T-helper 22 cell (primary cell): ENCODE measurements around the gene CACNB2.

Experiments used
- DNase-seq: peaks from one replicate; pipeline ENCODE4 v3.0.0-alpha.2; 2020; ENCODE audit warnings: low read depth

CACNB2 gene

DNA sequence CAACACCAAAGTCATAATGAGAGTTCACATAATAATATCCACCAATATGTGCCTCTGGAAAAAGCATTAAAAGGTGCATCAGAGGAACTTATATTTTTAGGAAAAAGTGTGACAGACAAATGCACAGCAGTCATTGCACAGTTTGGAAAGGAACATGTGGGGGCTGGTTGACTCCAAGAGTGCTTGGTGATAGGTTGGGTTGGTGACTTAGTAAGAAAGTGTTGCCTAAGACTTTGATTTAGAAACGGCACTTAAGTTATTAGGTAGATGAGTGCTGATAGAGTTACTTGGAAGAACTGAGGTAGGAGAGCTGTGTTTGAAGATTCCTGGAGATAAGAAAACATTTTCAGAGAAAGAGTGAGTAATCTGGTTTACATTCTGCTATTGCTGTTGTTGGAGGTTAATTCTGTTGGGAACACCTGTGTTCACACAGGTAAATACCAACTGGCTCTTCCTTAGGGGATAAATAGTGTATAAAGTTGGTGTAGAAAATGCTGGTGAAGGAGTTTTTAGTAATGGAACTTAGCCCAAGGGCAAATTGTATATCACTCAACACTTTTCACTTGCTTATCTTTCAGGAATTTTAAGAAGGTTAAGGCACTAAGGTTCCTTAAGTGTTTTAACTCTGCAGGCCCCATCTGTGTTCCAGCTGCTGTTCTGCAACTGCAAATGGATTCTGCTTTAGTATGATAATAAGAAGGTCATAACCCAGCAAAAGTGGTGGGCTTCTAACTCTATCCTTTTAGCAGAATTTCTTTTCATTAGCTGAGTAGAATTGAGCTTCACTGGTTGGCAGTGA, 315.1 kb downstream of the CACNB2 start:
- DNase-seq, result no peak

DNA sequence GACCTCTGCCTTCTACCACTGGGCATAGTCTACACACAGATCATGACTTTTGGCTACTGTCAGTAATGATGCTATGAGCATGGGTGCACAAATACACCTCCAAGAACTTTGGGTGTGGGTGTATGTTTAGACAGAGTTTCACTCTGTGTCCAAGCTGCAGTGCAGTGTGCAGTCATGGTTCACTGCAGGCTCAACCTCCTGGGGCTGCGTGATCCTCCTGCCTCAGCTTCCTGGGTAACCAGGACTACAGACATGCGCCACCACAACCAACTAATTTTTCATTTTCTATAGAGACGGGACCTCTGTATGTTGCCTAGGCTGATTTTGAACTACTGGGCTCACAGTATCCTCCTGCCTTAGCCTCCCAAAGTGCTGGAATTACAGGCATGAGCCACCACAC, 316.8 kb downstream of the CACNB2 start:
- no peak for DNase-seq

DNA sequence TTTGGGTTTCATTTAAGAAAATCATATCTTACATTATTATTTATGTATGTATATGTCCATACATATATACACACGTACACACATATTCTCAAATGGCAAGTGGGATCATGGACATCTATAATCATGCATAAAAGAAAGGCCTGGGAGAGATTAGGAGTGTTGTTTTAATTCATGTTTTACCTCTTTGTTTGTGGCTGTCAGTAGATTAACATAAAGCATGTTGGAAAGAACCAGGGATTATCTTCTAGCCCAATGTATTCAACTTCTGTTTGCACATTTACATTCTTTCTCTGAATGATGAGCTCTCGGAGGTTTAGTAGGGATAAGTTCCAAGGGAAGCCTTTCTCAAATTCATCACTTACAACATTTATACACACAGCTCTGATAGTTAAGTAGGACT, 319.8 kb downstream of the CACNB2 start:
- no peak for DNase-seq

DNA sequence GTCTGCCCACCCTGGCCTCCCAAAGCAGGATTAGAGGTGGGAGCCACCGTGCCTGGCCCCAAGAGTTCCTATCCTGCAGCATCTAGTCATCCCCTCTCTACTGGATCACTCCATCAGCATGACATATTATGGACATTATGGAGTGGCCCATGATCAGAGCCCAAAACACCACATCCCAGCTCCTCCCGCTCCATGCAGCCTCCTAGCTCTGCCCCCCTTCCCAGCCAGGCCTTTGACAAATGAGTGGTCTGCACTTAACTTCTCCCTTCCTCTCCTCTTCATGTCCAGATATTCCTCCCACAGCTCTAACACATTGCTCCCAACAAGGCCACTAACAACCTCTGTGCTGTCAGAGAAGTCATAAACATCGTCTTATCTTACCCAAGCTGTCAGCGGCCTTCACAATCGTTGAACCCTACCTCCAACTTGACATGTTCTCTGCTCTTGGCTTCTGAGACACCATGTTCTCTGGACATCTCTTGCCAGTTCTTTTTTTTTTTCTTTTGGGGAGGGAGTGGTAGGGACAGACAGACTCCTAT, 323.5 kb downstream of the CACNB2 start:
- no peak for DNase-seq

DNA sequence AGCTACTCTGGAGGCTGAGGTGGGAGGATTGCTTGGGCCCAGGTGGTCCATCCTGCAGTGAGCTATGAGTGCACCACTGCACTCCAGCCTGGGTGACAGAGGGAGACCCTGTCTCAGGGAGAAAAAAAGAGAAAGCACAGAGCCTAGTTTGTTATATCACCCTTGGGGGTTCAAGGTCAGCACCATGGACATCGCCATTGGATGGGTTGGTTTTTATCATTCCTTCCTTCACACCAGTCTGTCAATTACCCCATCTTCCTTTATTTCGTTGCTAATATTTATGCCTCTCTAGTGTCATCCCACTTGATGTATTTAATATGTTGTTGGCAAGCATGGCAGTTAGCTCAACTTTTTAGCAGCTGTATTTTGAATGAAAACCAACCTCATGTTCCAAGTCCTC, 328.9 kb downstream of the CACNB2 start:
- no peak for DNase-seq

DNA sequence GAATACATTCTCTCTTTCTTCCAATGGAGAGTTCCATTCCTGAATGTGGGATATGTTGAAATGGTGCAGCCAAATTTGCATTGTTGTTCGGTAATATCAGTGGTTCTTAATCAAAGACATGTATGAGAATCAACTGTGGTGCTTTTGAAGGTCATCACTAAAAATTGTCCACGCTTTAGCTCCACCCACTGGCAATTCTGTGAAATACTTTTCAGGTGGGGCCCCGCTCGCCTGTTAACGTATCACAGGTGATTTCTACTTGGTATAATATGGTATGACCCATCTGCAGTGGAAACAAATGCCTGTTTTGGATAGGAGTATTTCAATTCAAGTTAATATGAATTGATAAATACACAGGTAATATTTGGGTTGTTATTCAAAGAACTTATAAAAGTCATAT, 332.8 kb downstream of the CACNB2 start:
- DNase-seq, result no peak

DNA sequence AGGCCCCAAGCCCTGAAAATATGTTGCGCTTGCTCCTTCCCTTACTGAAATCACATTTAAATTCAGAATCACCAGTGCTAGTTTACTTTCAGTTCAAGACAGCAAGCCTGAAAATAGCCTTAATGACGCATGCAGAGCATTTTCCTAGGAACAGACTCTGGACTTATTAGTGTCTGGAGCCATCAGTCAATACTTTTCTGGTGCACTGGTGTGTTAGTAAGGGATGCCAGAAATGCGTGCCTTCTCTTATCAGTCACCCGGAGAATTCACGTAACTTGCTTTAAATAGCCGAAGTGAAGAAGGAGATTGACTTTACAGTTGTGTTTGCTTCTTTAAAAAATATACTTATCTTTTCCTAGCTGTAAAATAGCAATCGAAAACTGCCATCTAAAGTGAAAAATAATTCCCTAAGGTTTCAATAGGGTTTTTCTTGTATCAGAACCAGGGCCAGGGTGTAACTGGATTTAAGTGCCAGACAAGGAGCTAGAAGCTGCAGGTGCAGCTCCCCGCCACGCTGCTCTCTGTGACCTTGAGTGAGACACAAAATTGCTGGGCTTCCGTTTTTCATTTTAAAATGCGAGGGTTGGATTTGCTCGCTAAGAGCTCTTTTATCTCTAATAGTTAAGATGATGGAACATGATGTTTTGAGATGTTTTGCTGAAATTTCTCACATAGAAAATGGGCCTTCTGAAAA, 333.3 kb downstream of the CACNB2 start:
- no peak for DNase-seq

DNA sequence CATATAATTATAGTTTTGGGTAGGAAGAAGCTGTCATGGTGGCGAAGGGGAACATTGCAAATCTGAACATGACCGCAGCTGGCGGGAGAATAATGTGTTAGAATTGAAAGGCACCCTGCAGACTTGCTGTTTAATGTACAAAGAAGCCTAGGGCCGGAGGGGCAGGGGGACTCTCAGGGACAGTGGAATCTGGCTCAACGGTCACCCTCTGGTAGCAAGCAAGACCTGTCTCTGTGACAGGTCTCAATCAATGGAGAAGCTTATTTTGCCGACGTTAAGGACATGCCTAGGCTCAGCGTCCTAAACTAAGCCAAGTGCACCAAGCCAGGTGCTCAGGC, 333.9 kb downstream of the CACNB2 start:
- DNase-seq, result no peak

DNA sequence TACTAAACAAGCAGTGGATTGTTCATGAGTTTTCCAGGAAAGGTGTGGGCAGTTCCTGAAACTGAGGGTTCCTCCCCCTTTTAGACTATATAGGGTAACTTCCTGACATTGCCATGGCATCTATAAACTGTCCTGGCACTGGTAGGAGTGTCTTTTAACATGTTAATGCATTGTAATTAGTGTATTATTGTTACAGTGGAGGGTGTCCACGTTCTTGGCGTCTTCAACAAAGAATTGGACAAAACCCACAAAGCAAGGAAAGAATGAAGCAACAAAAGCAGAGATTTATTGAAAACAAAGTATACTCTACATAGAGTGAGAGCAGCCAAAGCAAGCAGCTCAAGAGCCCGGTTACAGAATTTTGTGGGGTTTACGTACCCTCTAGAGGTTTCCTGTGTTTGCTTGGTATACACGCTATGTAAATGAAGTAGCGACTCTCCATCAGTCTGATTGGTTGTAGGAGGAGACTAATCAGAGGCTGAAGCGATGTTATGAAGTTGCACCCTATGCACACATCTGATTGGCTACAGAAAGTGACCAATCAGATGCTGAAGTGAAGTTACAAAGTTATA, 335.9 kb downstream of the CACNB2 start:
- no peak for DNase-seq

DNA sequence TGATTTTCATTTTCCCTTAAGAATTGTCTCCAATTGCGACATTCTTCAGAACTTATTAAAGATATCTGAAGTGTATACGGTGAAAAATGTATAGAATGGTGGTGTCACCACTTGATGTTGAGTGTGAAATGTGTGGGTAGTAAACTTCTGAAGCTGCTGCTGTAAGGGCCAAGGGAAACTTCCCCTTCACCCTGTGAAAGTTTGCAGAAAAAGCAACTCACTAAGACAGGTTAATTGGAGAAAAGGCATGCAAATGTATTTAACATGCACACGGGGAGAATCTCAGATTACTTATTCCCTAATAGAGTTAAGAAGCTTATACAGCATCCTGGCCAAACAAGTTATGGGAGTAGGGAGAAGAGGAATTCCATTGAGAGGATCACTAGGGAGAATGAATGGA, 338.1 kb downstream of the CACNB2 start:
- DNase-seq, result no peak

DNA sequence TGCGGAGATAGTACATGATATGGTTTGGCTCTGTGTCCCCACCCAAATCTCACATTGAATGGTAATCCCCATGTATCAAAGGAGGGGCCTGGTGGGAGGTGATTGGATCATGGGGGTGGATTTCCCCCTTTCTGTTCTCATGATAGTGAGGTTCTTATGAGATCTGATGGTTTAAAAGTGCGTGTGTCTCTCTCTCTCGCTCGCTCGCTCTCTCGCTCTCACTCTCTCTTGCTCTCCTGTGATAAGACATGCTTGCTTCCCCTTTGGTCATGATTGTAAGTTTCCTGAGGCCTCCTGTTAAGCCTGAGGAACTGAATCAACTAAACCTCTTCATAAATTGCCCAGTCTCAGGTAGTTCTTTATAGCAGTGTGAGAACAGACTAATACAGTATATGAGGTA, 339.3 kb downstream of the CACNB2 start:
- no peak for DNase-seq

DNA sequence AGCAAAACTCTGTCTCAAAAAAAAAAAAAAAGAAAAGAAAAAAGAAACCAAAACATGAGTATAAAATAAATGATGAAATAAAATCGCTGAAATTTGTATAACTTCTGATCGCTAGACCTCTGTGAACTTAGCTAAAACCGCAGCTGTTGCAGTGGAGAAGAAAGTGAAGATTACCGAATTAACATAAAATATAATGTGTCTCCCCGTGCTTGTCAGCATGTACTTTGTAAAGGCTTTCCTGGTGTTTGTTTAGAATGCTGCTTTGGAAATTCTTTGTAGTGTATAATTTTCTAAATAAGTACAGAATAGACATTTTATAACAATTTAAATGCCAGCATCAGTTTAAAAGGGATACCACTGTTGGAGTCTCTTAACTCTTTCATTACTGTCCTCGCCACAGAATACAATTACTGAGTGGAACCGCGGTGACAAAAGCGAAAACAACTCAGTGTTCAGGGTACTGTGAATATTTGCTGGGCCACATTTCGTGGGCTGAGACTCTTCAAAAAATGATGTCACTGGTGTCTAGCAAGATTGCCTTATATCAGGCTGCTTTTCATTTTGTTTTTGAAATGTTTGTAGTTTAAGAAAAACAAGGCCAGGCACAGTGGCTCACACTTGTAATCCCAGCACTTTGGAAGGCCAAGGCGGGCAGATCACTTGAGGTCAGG, 343.4 kb downstream of the CACNB2 start:
- no peak for DNase-seq

DNA sequence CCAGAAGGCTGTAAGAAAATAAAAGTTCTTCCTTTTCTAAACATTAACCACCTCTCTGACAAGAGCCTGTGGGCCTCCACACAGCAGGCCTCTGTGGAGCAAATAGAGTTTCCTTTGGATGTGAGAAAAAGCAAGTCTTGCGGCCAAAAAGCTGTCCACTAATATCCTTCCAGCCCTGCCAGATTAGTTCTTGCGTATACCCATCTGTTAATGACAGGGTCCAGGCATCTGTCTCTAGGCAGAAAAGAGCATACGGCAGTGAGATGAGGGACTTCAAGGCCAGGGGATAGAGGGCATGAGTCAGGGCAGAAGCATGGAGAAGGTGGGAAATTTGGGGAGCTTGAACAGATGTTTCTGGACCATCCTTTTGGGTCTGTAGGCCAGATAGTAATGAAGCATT, 346.2 kb downstream of the CACNB2 start:
- no peak for DNase-seq

DNA sequence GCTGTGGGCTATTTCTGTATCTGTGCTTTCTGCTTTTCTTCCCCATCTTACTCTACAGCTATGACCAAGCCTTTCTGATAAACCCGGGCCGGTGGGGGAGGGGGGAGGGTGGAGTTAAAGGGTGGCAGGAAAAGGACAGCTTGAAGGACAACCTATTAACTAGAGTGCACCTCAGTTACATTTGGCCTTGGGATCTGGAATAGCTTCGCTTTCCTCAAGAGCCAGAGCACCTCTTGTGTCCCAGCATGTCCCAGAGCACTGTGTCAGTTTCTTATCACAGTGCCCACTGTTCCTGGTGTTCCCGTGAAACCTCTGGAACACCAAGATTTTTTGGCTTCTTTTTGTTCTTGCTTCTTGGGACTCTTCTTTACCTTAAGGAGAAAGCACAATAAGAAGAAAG, 350.5 kb downstream of the CACNB2 start:
- no peak for DNase-seq

DNA sequence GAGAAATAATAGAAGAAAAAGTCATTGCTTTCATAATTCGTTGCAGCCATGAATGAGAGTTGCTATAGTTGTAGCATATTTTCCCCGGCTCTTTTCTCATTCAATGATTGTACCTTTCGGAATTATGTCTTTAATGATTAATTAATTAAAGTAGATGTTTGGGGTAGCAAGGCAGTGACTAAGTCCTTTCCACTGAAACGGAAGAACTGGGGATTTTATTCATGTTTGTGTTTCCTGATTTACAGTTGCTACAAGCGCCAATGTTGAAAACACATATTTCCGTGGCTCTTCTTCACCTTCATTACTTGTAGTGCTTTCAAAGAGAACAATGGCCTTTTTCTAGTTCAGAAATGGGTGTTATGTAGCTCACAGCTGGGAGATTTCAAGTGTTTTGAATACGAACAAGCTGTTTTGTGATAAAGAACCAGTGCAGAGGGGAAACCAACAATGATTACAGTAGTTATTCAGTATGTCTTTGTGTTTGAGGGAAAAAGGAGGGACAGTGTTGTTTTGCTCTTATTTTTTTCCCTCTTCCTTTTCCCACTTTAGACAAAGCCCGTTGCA, 357.7 kb downstream of the CACNB2 start:
- no peak for DNase-seq

DNA sequence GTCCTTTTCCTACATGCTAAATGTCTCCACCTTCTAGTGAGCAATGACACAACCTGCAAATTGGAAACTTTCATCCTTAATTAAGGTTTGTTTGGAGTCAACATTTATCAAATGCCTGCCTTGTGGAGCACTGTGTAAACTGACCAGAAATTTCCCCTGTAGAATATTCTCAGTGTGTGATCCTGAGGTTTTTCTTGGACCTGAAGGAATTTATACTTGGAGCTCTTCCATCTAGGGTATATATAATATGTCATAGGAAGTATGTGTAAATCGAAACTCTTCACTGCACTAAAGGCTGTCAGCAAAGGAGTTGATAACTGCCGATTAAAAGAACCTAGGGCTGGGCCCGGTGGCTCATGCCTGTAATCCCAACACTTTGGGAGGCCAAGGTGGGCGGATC, 358.8 kb downstream of the CACNB2 start:
- DNase-seq, result no peak

DNA sequence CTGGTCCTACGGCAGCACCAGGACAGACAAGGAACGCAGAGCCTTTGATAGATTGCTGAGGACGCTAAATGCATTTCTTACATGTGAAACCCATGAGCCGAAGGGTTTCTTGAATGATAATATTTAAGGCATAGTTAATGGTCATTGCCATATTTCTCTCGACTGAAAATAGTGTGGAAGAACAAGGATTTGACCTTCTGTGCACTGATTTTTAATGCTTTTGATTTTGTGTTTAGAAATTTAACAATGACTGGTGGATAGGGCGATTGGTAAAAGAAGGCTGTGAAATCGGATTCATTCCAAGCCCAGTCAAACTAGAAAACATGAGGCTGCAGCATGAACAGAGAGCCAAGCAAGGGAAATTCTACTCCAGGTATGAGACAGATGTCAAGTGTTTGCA, 360.4 kb downstream of the CACNB2 start:
- no peak for DNase-seq

DNA sequence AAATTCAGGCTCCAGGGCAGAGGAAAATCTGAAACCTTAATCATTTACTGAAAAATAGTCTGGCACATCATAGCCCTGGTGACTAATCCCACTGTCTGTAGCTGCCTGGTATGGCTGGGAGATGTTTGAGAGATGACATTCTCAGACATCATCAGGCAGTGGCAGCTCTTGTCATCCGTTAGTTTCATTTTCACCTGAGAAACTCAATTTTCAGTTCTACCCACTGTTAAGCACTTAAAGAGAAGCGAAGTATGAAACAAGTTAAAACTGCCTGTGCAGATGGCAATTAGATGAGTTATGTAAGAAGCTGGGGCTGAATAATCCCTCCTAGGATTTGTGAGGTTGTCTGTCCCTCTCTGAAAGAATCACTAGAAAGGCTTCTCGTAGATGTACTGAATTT, 361.0 kb downstream of the CACNB2 start:
- no peak for DNase-seq

DNA sequence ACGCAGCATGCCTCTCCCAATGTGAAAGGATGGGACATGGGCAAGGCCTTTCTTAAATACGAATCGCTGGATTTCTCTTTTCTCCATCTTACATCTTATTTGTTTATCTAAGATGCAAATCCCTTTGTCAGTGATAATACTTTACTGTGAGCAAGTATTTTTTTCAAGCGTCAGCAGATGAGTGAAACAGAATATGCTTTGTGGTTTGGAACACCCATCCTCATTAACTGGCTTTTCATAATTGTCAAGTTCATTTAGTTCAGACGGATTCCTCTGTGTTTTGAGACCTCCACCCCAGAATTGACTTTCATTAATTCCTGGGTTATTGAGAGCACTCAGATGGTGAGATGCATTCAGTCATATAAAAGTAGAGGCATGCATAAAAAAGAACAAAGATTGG, 361.4 kb downstream of the CACNB2 start:
- DNase-seq, result no peak

DNA sequence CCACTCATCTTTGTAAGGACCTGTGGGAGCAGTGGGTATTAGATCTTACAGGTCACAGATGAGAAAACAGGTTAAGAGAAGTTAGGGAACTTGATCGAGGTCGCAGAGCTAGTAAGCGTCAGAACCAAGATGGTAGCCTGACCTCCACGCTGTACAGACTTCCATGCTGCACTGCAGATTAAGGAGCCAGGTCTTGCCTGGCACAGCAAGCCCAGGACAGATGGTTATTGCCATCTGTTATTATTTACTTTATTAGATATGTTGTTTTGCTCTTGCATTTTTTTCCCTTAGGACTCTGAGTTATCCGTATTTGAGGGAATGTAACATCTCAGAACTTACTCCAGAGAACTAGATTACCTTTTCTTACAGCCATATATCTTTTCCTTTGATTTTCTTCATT, 363.9 kb downstream of the CACNB2 start:
- no peak for DNase-seq

DNA sequence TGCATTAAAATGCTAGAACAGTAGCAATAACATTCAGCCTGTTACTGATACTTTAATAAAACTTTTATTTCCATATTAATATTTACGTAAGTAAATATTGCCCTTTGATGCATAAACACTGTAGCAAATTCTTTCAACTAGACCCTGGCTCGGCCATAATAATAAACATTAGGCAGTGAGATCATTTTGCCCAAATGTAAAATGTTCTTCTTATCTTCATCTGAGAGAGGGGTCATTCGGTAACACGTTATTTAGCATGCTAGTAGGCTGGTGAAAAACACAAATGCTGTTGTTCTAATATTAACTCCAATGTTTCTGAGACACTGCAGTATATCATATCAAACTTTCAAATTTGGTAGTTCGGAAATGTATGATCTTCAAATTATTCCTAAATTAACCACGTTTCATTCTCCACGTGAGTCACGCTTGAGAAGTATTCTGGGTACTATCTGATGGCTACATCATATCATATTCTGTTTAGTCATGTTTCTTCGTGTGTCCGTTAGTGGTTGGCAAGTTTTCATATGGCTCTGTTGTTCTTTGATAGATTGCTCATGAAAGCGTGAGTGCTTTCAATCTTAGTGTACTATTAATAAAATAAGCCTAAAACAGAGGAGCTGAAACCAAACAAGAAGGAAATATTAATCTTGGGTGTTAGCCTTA, 365.4 kb downstream of the CACNB2 start:
- no peak for DNase-seq

DNA sequence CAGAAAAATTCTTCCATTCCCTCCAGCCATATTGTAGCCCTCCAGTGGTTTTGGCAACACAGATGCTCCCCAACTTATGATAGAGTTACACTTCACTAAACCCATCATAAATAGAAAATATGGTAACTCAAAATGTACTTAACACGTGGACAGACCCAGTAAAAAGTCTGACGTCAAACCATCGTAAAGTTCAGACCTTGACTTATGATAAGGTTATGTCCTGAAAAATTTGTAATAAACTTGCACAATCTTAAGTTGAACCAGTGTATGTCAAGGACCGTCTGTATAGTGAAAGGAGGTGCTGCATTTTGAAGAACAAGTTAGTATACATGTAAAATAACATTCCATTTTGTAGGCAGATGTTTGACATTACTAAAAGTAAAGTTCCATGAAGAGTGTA, 368.4 kb downstream of the CACNB2 start:
- no peak for DNase-seq
